A673 (cell line): Measurements from ENCODE around the gene IQGAP3.
"Not testable (repeated sequence)": the region's sequence is repeated elsewhere in the genome, so short reads cannot be mapped to it uniquely, and the experiment has no call there.

Source experiments
- CTCF ChIP-seq: fragments of 300-800, 200-600 bp; sonication (generic); conservative IDR thresholded peaks from 2 replicates; pipeline ENCODE4 v1.5.1; 2017; ENCODE audit warnings: low read depth, mild to moderate bottlenecking, antibody characterized with exemption, low read length, moderate library complexity, mixed read lengths
- EZH2 ChIP-seq: fragments of 200-600 bp; sonication (generic); IDR thresholded peaks from 2 replicates; pipeline ENCODE4 v1.6.1; 2017; ENCODE audit warnings: borderline replicate concordance, low read depth, mild to moderate bottlenecking, mixed read lengths, antibody characterized with exemption, low read length; ENCODE audit not compliant: poor library complexity, severe bottlenecking

- not testable (repeated sequence) for TF ChIP-seq CTCF, EZH2
Measured at GRCh38 chr1:156610072-156610471, 37.7 kb upstream of the IQGAP3 start.
